Retinal pigment epithelial cell (primary cell): Measurements from ENCODE around the gene C19orf47.

Experiments
- DNase-seq: peaks from one replicate; pipeline ENCODE4 v3.0.0-alpha.2; 2010; ENCODE audit warnings: low read depth
- H3K4me3 ChIP-seq: 2 replicates; pipeline ENCODE4 v1.5.1; 2011; ENCODE audit warnings: mild to moderate bottlenecking, low read length, control low read depth, moderate library complexity
- TF ChIP-seq, protein P1 (sequence below): conservative IDR thresholded peaks from 2 replicates; pipeline ENCODE4 v1.5.1; 2011; ENCODE audit warnings: low read depth, low read length, control low read depth, inconsistent platforms

Gene C19orf47

DNA sequence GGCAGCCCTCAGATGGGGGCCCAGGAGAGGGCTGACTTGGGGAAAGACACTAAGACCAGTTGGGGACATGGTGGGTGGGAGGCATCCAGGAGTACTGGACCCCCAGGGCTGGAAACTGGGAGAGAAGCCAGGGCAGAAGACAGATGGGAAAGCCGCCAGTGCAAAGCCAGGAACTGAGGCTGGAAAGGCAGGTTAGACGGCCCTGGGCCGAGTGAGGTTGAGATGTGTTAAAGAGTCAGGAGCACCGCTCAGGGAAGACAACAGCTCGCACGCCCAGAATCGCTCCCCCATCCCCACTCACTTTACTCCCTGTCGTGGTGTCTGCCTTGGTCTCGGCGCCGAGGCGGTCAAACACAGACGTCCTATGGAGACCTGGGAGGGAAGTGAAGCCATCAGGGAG lies 24.5 kb downstream of the C19orf47 start:
- DNase-seq, result no peak
- H3K4me3 ChIP-seq, result no peak overlapping the region
- TF ChIP-seq, protein P1, sequence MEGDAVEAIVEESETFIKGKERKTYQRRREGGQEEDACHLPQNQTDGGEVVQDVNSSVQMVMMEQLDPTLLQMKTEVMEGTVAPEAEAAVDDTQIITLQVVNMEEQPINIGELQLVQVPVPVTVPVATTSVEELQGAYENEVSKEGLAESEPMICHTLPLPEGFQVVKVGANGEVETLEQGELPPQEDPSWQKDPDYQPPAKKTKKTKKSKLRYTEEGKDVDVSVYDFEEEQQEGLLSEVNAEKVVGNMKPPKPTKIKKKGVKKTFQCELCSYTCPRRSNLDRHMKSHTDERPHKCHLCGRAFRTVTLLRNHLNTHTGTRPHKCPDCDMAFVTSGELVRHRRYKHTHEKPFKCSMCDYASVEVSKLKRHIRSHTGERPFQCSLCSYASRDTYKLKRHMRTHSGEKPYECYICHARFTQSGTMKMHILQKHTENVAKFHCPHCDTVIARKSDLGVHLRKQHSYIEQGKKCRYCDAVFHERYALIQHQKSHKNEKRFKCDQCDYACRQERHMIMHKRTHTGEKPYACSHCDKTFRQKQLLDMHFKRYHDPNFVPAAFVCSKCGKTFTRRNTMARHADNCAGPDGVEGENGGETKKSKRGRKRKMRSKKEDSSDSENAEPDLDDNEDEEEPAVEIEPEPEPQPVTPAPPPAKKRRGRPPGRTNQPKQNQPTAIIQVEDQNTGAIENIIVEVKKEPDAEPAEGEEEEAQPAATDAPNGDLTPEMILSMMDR, result no peak

DNA sequence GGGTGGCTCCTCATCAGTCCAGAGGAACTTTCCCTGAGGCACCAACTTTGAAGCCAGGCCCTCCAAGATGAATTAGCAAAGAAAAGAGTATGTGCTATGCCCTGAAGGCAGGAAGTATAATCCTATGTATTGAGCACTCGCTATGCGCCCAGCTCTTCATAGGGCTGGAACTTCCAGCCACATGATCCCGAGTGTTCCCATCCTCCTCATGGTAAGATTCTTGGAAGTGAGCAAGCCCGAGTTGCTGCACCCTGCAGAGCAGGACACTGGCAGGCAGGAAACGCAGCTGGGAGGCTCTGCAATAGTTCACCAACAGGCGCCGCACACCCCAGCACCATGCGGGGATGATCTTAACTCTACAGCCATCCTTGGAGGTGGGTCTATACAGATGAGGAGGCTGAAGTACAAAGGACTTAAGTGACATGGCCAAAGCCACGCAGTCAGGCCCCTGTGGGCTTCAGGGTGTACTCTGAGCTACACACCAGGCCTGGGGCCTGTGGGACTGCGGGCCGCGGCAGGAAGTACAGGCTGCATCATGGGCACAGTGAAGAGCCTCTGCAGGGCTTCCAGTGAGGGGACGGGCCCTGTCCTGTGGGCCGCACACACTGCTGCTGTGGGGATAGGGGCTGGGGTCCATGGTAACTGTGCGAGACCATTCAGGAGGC lies 25.1 kb downstream of the C19orf47 start:
- H3K4me3 ChIP-seq, result no peak overlapping the region
- TF ChIP-seq, protein P1, result no peak
- no peak for DNase-seq

DNA sequence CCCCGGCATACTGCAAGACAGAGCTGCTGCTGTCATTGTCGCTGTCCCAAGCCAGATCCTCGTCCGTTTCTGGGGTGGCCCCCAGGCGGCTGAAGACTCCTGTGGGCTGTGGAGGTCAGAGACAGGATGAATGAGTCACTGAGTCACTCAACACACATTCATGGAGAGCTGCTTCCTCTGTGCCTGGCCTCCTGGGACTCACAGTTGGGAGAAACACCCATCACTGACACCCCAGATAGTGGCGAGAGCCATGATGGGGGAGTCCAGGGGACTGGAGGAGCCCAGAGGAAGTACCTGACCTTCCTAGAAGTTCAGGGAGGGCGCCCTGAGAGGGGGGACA lies 26.0 kb downstream of the C19orf47 start:
- no peak overlapping the region for H3K4me3 ChIP-seq
- TF ChIP-seq, protein P1, result no peak
- no peak for DNase-seq

DNA sequence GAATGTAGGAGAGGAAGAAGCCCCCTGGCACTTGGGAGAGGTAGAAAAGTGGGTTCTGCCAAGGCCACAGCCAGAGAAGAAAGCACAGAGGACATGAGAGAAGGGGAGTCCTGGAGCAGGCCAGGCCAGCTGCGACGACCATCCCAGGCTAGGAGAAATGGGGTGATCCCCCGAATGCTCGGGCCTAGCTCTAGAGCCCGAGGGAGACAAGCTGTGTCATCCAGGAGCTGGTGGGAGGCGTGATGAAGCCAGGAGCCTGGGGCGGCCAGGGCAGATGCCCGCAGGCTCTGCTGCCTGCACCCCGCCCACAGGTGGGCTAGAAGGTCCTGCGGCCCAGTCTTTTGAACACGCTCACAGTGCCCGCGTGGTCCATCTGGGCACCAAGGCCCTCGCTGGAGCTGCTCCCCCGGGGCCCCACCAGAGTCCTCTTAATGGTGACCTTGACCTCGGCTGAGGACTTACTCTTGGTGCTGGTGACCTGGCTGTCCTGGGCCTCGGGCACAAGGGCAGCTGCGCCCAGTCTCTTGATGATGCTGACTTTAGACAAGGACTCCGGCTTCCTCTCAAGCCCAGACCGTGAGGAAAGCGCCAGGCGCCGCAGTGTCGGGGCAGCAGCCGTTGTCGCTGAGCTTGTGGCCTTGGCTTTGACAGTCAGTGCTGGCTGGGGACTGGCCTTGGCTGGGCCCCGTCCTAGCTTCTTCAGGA lies 26.5 kb downstream of the C19orf47 start:
- no peak overlapping the region for H3K4me3 ChIP-seq
- TF ChIP-seq, protein P1, result no peak
- DNase-seq, result no peak

DNA sequence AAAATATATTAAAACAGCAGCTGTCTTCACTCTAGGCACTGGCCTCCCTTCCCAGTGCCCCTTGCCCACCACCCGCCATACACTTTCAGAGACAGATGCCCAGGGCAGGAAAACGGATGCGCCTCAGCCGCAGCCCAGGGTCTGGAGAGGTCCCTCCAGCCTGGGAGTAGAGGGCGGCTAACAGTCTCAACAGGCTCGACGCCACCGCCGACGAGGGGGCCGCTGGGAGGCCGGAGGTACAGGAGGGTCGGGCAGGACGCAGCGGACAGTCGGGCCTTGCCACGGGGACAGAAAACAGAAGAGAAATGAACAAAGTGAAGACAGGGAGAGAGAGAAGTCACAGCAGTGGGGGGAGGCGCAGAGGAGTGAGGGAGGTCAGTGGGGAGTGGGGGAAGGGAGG lies 27.1 kb downstream of the C19orf47 start:
- DNase-seq, result no peak
- H3K4me3 ChIP-seq, result no peak overlapping the region
- TF ChIP-seq, protein P1, result no peak

DNA sequence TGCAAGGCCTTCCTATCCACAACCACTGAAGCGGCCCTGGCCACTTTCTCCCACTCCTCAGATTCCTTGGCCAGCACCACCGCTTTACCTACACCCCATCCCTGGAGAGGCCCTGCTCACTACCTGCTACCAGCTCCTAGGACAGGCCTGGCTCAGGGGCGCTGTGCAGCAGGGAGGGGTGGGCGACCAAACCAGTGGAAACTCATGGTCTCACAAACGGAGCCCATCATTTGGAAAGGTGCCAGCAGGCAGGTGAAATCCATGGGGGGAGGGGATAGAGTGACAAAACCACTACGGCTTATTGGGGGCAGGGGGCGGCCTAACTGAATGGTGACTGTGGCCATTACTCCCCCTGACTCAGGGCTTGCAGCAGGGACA lies 27.6 kb downstream of the C19orf47 start:
- no peak for DNase-seq
- TF ChIP-seq, protein P1, result no peak
- no peak overlapping the region for H3K4me3 ChIP-seq

DNA sequence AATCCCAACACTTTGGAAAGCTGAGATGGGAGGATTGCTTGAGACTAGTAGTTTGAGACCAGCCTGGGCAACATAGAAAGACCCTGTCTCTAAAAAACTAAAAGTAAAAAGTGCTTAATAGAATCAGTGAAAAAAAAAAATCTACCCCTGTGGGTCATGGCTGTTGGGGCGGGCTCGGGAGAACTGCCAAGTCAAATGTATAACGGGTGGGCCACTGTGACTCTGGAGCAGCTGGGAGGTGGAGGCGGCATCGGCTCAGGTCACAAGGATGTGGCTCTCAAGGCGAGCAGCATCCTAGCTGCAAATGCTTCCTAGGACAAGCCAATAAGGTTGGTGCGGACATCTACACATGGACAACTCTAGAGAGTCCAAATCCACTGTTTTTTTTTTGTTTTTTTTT lies 30.9 kb downstream of the C19orf47 start:
- TF ChIP-seq, protein P1, result no peak
- H3K4me3 ChIP-seq, result no peak overlapping the region
- DNase-seq, result no peak
